GM23338 (cell line): ENCODE results near the gene MAG. TPM values are rescaled to one million over a fixed set of nuclear protein-coding genes. Genes with fewer than 3 reads are reported as not detected.

ENCODE experiments used
- ATAC-seq: fragments of 200-7000 bp; cut with Tn5 transposase; 3 replicates; pipeline ENCODE4 v1.9.1; 2020
- DNase-seq: peaks from one replicate; pipeline ENCODE4 v3.0.0-alpha.2; 2015; ENCODE audit warnings: low spot score
- H2AFZ ChIP-seq: fragments of 200-600 bp; sonication (generic); 2 replicates; pipeline ENCODE4 v1.8.0; 2016; ENCODE audit warnings: antibody characterized with exemption, mild to moderate bottlenecking, moderate library complexity
- H3F3A ChIP-seq: fragments of 200-600 bp; sonication (generic); replicated peaks from 2 replicates; pipeline ENCODE4 v1.8.0; 2017; ENCODE audit warnings: antibody characterized with exemption, mixed run types, low read depth
- H3K27ac ChIP-seq: fragments of 200-600 bp; sonication (generic); 2 replicates; pipeline ENCODE4 v1.6.1; 2016; ENCODE audit warnings: low read depth
- H3K27me3 ChIP-seq: fragments of 200-600 bp; sonication (generic); 2 replicates; pipeline ENCODE4 v1.8.0; 2016; ENCODE audit warnings: mild to moderate bottlenecking, mixed run types, moderate library complexity; ENCODE audit not compliant: insufficient read depth
- H3K36me3 ChIP-seq: fragments of 200-600 bp; sonication (generic); 2 replicates; pipeline ENCODE4 v1.8.0; 2016; ENCODE audit warnings: mild to moderate bottlenecking; ENCODE audit not compliant: insufficient read depth
- H3K4me1 ChIP-seq: fragments of 200-600 bp; sonication (generic); 2 replicates; pipeline ENCODE4 v1.8.0; 2016; ENCODE audit warnings: mild to moderate bottlenecking, moderate library complexity; ENCODE audit not compliant: insufficient read depth
- H3K4me2 ChIP-seq: fragments of 200-600 bp; sonication (generic); 2 replicates; pipeline ENCODE4 v1.7.1; 2017; ENCODE audit warnings: mixed run types
- H3K4me3 ChIP-seq: fragments of 200-600 bp; sonication (generic); 2 replicates; pipeline ENCODE4 v1.6.1; 2016; ENCODE audit warnings: mixed run types
- H3K79me2 ChIP-seq: fragments of 200-600 bp; sonication (generic); replicated peaks from 2 replicates; pipeline ENCODE4 v1.8.0; 2017; ENCODE audit warnings: mild to moderate bottlenecking; ENCODE audit not compliant: insufficient read depth
- H3K9me2 ChIP-seq: fragments of 200-600 bp; sonication (generic); 2 replicates; pipeline ENCODE4 v1.8.0; 2017; ENCODE audit not compliant: insufficient read depth
- H4K20me1 ChIP-seq: fragments of 200-600 bp; sonication (generic); replicated peaks from 2 replicates; pipeline ENCODE4 v1.8.0; 2017; ENCODE audit warnings: mild to moderate bottlenecking; ENCODE audit not compliant: insufficient read depth
- H3K27ac Mint-ChIP-seq: 2 replicates; pipeline ENCODE4 v1.8.0; 2020; ENCODE audit warnings: inconsistent platforms, mild to moderate bottlenecking, moderate library complexity, mixed read lengths
- H3K27me3 Mint-ChIP-seq: 3 replicates; pipeline ENCODE4 v1.8.0; 2022; ENCODE audit warnings: low read depth, mild to moderate bottlenecking, moderate library complexity, mixed read lengths, inconsistent platforms; ENCODE audit not compliant: insufficient read depth, poor library complexity
- H3K36me3 Mint-ChIP-seq: 3 replicates; pipeline ENCODE4 v1.8.0; 2021; ENCODE audit warnings: low read depth, mild to moderate bottlenecking, inconsistent platforms, moderate library complexity, mixed read lengths
- H3K4me1 Mint-ChIP-seq: 3 replicates; pipeline ENCODE4 v1.8.0; 2020; ENCODE audit warnings: mild to moderate bottlenecking, inconsistent platforms, mixed read lengths
- H3K4me3 Mint-ChIP-seq: 3 replicates; pipeline ENCODE4 v1.8.0; 2021; ENCODE audit warnings: moderate library complexity, mild to moderate bottlenecking, inconsistent platforms, mixed read lengths
- H3K9me3 Mint-ChIP-seq: 3 replicates; pipeline ENCODE4 v1.8.0; 2020; ENCODE audit warnings: moderate library complexity, mild to moderate bottlenecking, inconsistent platforms, mixed read lengths
- CREB1 ChIP-seq: fragments of 250-450 bp; sonication (Bioruptor Pico); IDR thresholded peaks from 2 replicates; pipeline ENCODE4 v1.5.0; 2020; ENCODE audit warnings: low read depth, mild to moderate bottlenecking, moderate library complexity
- EZH2 ChIP-seq: fragments of 200-600 bp; sonication (generic); IDR thresholded peaks from one replicate; pipeline ENCODE4 v1.8.0; 2017; ENCODE audit warnings: antibody characterized with exemption, mild to moderate bottlenecking, low read depth; ENCODE audit not compliant: unreplicated experiment
- EZH2phosphoT487 ChIP-seq: fragments of 200-600 bp; sonication (generic); IDR thresholded peaks from one replicate; pipeline ENCODE4 v1.8.1; 2018; ENCODE audit warnings: antibody characterized with exemption; ENCODE audit not compliant: unreplicated experiment
- JUNB ChIP-seq: IDR thresholded peaks from one replicate; pipeline ENCODE4 v1.6.1; 2016; ENCODE audit warnings: antibody characterized with exemption; ENCODE audit not compliant: unreplicated experiment
- NANOG ChIP-seq: IDR thresholded peaks from 2 replicates; pipeline ENCODE4 v1.6.1; 2016; ENCODE audit warnings: antibody characterized with exemption, borderline replicate concordance
- POLR2AphosphoS5 ChIP-seq: IDR thresholded peaks from 2 replicates; pipeline ENCODE4 v1.6.1; 2016; ENCODE audit warnings: antibody characterized with exemption, low read depth
- STAT1 ChIP-seq: IDR thresholded peaks from one replicate; pipeline ENCODE4 v1.6.1; 2016; ENCODE audit warnings: antibody characterized with exemption; ENCODE audit not compliant: unreplicated experiment
- ZNF114 ChIP-seq: fragments of 250-450 bp; sonication (Bioruptor Pico); IDR thresholded peaks from 2 replicates; pipeline ENCODE4 v1.5.0; 2020; ENCODE audit warnings: mild to moderate bottlenecking, moderate library complexity
- ZNF331 ChIP-seq: fragments of 250-450 bp; sonication (Bioruptor Pico); IDR thresholded peaks from 2 replicates; pipeline ENCODE4 v1.5.0; 2020; ENCODE audit warnings: low read depth, mild to moderate bottlenecking, moderate library complexity
- polyA plus RNA-seq: library from polyadenylated mRNA; unstranded; fragments of >200 nt; fragmentation: Nextera tagmentation; extraction: Ambion mirVana; gene quantifications from 2 replicates; pipeline ENCODE4 v1.2.1, GENCODE V29; 2016
- total RNA-seq: library from RNA; depleted of rRNA; stranded (reverse); fragments of >200 nt; shearing (Covaris generic); gene quantifications from 2 replicates; pipeline ENCODE4 v1.2.3, GENCODE V29; 2014
- TF ChIP-seq, protein P1 (sequence below): fragments of 250-450 bp; sonication (Bioruptor Pico); IDR thresholded peaks from 2 replicates; pipeline ENCODE4 v1.5.0; 2020; ENCODE audit warnings: mild to moderate bottlenecking, moderate library complexity
- TF ChIP-seq, protein P2 (sequence below), 2 experiments: fragments of 200-600 bp in 1 of 2; sonication (generic) in 1 of 2; conservative IDR thresholded peaks; 2 replicates each; pipeline versions ENCODE4 v1.5.1 to v1.6.1; 2016 to 2017; ENCODE audit warnings: antibody characterized with exemption in 2 of 2, low read depth in 2 of 2, mild to moderate bottlenecking in 2 of 2, moderate library complexity in 1 of 2
- TF ChIP-seq, protein P3 (sequence below): IDR thresholded peaks from one replicate; pipeline ENCODE4 v1.6.1; 2018; ENCODE audit warnings: antibody characterized with exemption; ENCODE audit not compliant: unreplicated experiment
- TF ChIP-seq, protein P4 (sequence below): IDR thresholded peaks from 2 replicates; pipeline ENCODE4 v1.6.1; 2016; ENCODE audit warnings: antibody characterized with exemption

Gene MAG
- total and polyA plus RNA-seq, 2 experiments from 2014 or later = 0.61 to 1.3 TPM

DNA sequence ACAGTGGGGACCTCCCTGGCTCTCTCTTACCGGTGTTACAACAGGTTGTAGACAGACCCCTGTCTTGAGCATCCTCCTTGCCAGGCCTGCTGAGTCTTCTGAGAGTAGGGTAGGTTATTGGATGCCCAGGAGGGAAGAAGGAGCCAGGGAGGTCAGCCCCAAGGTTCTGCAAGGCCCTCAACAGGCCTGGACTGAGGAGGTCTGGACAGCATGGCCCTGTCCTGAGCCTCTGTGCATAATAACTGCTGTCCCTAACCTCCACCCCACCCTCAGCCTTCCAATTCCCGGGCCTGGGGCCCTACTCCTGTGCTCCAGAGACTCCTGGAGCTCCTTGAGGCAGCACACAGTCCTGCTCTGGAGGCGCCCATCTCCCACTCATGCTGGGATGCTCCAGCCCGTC, 37.4 kb downstream of the MAG start:
- no peak overlapping the region for H3K27ac ChIP-seq
- peaks cover 7% of the 10 kb centered on the region for H3K4me1 Mint-ChIP-seq
- H3K9me2 ChIP-seq = no peaks in the 10 kb centered on the region
- DNase-seq (no peak), ATAC-seq (no peak)
- H3K9me3 Mint-ChIP-seq = no peaks in the 10 kb centered on the region; the same call in 2 of the 3 replicates
- H2AFZ ChIP-seq = no peak overlapping the region
- H3F3A ChIP-seq = no peaks in the 10 kb centered on the region
- H3K4me3 ChIP-seq = no peak overlapping the region
- H3K36me3 ChIP-seq = no peaks in the 10 kb centered on the region
- H3K4me1 ChIP-seq = no peaks in the 10 kb centered on the region
- no peaks in the 10 kb centered on the region for H3K79me2 ChIP-seq
- no peaks in the 10 kb centered on the region for H4K20me1 ChIP-seq
- peaks cover 2% of the 10 kb centered on the region for H3K27me3 Mint-ChIP-seq
- TF ChIP-seq NANOG = no peak
- no peak for TF ChIP-seq EZH2
- no peak for TF ChIP-seq CREB1 (CRISPR knock-in tag)
- TF ChIP-seq, protein P1, sequence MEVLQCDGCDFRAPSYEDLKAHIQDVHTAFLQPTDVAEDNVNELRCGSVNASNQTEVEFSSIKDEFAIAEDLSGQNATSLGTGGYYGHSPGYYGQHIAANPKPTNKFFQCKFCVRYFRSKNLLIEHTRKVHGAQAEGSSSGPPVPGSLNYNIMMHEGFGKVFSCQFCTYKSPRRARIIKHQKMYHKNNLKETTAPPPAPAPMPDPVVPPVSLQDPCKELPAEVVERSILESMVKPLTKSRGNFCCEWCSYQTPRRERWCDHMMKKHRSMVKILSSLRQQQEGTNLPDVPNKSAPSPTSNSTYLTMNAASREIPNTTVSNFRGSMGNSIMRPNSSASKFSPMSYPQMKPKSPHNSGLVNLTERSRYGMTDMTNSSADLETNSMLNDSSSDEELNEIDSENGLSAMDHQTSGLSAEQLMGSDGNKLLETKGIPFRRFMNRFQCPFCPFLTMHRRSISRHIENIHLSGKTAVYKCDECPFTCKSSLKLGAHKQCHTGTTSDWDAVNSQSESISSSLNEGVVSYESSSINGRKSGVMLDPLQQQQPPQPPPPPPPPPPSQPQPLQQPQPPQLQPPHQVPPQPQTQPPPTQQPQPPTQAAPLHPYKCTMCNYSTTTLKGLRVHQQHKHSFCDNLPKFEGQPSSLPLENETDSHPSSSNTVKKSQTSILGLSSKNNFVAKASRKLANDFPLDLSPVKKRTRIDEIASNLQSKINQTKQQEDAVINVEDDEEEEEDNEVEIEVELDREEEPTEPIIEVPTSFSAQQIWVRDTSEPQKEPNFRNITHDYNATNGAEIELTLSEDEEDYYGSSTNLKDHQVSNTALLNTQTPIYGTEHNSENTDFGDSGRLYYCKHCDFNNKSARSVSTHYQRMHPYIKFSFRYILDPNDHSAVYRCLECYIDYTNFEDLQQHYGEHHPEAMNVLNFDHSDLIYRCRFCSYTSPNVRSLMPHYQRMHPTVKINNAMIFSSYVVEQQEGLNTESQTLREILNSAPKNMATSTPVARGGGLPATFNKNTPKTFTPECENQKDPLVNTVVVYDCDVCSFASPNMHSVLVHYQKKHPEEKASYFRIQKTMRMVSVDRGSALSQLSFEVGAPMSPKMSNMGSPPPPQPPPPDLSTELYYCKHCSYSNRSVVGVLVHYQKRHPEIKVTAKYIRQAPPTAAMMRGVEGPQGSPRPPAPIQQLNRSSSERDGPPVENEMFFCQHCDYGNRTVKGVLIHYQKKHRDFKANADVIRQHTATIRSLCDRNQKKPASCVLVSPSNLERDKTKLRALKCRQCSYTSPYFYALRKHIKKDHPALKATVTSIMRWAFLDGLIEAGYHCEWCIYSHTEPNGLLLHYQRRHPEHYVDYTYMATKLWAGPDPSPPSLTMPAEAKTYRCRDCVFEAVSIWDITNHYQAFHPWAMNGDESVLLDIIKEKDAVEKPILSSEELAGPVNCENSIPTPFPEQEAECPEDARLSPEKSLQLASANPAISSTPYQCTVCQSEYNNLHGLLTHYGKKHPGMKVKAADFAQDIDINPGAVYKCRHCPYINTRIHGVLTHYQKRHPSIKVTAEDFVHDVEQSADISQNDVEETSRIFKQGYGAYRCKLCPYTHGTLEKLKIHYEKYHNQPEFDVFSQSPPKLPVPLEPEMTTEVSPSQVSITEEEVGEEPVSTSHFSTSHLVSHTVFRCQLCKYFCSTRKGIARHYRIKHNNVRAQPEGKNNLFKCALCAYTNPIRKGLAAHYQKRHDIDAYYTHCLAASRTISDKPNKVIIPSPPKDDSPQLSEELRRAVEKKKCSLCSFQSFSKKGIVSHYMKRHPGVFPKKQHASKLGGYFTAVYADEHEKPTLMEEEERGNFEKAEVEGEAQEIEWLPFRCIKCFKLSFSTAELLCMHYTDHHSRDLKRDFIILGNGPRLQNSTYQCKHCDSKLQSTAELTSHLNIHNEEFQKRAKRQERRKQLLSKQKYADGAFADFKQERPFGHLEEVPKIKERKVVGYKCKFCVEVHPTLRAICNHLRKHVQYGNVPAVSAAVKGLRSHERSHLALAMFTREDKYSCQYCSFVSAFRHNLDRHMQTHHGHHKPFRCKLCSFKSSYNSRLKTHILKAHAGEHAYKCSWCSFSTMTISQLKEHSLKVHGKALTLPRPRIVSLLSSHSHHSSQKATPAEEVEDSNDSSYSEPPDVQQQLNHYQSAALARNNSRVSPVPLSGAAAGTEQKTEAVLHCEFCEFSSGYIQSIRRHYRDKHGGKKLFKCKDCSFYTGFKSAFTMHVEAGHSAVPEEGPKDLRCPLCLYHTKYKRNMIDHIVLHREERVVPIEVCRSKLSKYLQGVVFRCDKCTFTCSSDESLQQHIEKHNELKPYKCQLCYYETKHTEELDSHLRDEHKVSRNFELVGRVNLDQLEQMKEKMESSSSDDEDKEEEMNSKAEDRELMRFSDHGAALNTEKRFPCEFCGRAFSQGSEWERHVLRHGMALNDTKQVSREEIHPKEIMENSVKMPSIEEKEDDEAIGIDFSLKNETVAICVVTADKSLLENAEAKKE (CRISPR knock-in tag) = no peak
- no peak for TF ChIP-seq ZNF114 (CRISPR knock-in tag)
- TF ChIP-seq JUNB = no peak
- TF ChIP-seq, protein P2, sequence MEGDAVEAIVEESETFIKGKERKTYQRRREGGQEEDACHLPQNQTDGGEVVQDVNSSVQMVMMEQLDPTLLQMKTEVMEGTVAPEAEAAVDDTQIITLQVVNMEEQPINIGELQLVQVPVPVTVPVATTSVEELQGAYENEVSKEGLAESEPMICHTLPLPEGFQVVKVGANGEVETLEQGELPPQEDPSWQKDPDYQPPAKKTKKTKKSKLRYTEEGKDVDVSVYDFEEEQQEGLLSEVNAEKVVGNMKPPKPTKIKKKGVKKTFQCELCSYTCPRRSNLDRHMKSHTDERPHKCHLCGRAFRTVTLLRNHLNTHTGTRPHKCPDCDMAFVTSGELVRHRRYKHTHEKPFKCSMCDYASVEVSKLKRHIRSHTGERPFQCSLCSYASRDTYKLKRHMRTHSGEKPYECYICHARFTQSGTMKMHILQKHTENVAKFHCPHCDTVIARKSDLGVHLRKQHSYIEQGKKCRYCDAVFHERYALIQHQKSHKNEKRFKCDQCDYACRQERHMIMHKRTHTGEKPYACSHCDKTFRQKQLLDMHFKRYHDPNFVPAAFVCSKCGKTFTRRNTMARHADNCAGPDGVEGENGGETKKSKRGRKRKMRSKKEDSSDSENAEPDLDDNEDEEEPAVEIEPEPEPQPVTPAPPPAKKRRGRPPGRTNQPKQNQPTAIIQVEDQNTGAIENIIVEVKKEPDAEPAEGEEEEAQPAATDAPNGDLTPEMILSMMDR (conservative IDR thresholded peaks at IDR 0.05; ENCODE audit: low read depth in 2 of 2) = no peak
- TF ChIP-seq ZNF331 (CRISPR knock-in tag) = no peak
- TF ChIP-seq STAT1 = no peak
- TF ChIP-seq, protein P3, sequence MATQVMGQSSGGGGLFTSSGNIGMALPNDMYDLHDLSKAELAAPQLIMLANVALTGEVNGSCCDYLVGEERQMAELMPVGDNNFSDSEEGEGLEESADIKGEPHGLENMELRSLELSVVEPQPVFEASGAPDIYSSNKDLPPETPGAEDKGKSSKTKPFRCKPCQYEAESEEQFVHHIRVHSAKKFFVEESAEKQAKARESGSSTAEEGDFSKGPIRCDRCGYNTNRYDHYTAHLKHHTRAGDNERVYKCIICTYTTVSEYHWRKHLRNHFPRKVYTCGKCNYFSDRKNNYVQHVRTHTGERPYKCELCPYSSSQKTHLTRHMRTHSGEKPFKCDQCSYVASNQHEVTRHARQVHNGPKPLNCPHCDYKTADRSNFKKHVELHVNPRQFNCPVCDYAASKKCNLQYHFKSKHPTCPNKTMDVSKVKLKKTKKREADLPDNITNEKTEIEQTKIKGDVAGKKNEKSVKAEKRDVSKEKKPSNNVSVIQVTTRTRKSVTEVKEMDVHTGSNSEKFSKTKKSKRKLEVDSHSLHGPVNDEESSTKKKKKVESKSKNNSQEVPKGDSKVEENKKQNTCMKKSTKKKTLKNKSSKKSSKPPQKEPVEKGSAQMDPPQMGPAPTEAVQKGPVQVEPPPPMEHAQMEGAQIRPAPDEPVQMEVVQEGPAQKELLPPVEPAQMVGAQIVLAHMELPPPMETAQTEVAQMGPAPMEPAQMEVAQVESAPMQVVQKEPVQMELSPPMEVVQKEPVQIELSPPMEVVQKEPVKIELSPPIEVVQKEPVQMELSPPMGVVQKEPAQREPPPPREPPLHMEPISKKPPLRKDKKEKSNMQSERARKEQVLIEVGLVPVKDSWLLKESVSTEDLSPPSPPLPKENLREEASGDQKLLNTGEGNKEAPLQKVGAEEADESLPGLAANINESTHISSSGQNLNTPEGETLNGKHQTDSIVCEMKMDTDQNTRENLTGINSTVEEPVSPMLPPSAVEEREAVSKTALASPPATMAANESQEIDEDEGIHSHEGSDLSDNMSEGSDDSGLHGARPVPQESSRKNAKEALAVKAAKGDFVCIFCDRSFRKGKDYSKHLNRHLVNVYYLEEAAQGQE = no peak
- TF ChIP-seq POLR2AphosphoS5 = no peak
- no peak for TF ChIP-seq EZH2phosphoT487
- TF ChIP-seq, protein P4, sequence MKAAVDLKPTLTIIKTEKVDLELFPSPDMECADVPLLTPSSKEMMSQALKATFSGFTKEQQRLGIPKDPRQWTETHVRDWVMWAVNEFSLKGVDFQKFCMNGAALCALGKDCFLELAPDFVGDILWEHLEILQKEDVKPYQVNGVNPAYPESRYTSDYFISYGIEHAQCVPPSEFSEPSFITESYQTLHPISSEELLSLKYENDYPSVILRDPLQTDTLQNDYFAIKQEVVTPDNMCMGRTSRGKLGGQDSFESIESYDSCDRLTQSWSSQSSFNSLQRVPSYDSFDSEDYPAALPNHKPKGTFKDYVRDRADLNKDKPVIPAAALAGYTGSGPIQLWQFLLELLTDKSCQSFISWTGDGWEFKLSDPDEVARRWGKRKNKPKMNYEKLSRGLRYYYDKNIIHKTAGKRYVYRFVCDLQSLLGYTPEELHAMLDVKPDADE = no peak
- no peak overlapping the region for H3K4me3 Mint-ChIP-seq
- H3K36me3 Mint-ChIP-seq = no peaks in the 10 kb centered on the region
- H3K27ac Mint-ChIP-seq = no peak overlapping the region
- H3K4me2 ChIP-seq = no peak overlapping the region
- no peaks in the 10 kb centered on the region for H3K27me3 ChIP-seq
